HG02623 (cell line): ENCODE measurements around the gene RNF17.
"Not testable (repeated sequence)": the region's sequence is repeated elsewhere in the genome, so short reads cannot be mapped to it uniquely, and the experiment has no call there.

ENCODE experiments used
- ATAC-seq: cut with Tn5 transposase; IDR thresholded peaks from one replicate; pipeline ENCODE4 v1.9.1; 2021; ENCODE audit warnings: moderate library complexity; ENCODE audit not compliant: unreplicated experiment

The RNF17 gene

GRCh38 chr13:24742294-24742693 lies 21.7 kb upstream of the RNF17 start:
- ATAC-seq = no peak

- no peak for ATAC-seq
These were observed 21.0 kb upstream of the RNF17 start for GRCh38 chr13:24742977-24743376.

- ATAC-seq = no peak
These were observed 19.7 kb upstream of the RNF17 start for GRCh38 chr13:24744247-24744646.

GRCh38 chr13:24745516-24745860 lies 18.5 kb upstream of the RNF17 start:
- ATAC-seq = no peak

- no peak for ATAC-seq
These were observed 17.9 kb upstream of the RNF17 start for GRCh38 chr13:24745861-24746617.

GRCh38 chr13:24746618-24747247 lies 17.2 kb upstream of the RNF17 start:
- no peak for ATAC-seq

- ATAC-seq = no peak
These were observed 16.5 kb upstream of the RNF17 start for GRCh38 chr13:24747248-24748060.

GRCh38 chr13:24748061-24748400 lies 15.9 kb upstream of the RNF17 start:
- no peak for ATAC-seq

GRCh38 chr13:24759197-24759596 lies 4.8 kb upstream of the RNF17 start:
- no peak for ATAC-seq

- no peak for ATAC-seq
These were observed 284 bp downstream of the RNF17 start for GRCh38 chr13:24764276-24764630.

- no peak for ATAC-seq
These were observed 13.2 kb downstream of the RNF17 start for GRCh38 chr13:24777171-24777570.

GRCh38 chr13:24784319-24784718 lies 20.4 kb downstream of the RNF17 start:
- ATAC-seq = no peak

- no peak for ATAC-seq
These were observed 24.6 kb downstream of the RNF17 start for GRCh38 chr13:24788538-24788937.

- ATAC-seq = no peak
These were observed 38.1 kb downstream of the RNF17 start for GRCh38 chr13:24802074-24802473.

- no peak for ATAC-seq
These were observed 57.2 kb downstream of the RNF17 start for GRCh38 chr13:24821207-24821606.

GRCh38 chr13:24822640-24823039 lies 58.7 kb downstream of the RNF17 start:
- ATAC-seq = no peak

GRCh38 chr13:24823122-24823710 lies 59.2 kb downstream of the RNF17 start:
- ATAC-seq = not testable (repeated sequence)

GRCh38 chr13:24827799-24828198 lies 63.8 kb downstream of the RNF17 start:
- no peak for ATAC-seq

- no peak for ATAC-seq
These were observed 71.0 kb downstream of the RNF17 start for GRCh38 chr13:24834902-24835510.

- ATAC-seq = not testable (repeated sequence)
These were observed 73.6 kb downstream of the RNF17 start for GRCh38 chr13:24837528-24837927.

GRCh38 chr13:24842549-24843274 lies 78.7 kb downstream of the RNF17 start:
- ATAC-seq = no peak
